GM19025 (cell line): ENCODE data around the gene RAPGEF3.

ENCODE experiments used
- ATAC-seq: cut with Tn5 transposase; IDR thresholded peaks from one replicate; pipeline ENCODE4 v1.9.1; 2021; ENCODE audit warnings: mild to moderate bottlenecking, low read depth, moderate library complexity; ENCODE audit not compliant: unreplicated experiment

Gene RAPGEF3

GRCh38 chr12:47725091-47725772 is 33.4 kb downstream of the RAPGEF3 start, which contains the start of gene ENDOU:
ENDOU (minus strand) TSS chr12:47725490; CDS start chr12:47725413, 77 bp downstream.
- no peak for ATAC-seq

GRCh38 chr12:47722941-47723631 is 35.6 kb downstream of the RAPGEF3 start:
- ATAC-seq, result no peak

GRCh38 chr12:47722136-47722834 is 36.4 kb downstream of the RAPGEF3 start:
- no peak for ATAC-seq

GRCh38 chr12:47721431-47721973 is 37.2 kb downstream of the RAPGEF3 start:
- ATAC-seq, result no peak

GRCh38 chr12:47718531-47718930 is 40.1 kb downstream of the RAPGEF3 start:
- no peak for ATAC-seq

GRCh38 chr12:47717443-47718193 is 41.1 kb downstream of the RAPGEF3 start:
- no peak for ATAC-seq

GRCh38 chr12:47717046-47717442 is 41.6 kb downstream of the RAPGEF3 start:
- no peak for ATAC-seq

- ATAC-seq, result no peak
Measured at GRCh38 chr12:47715877-47716548, 42.7 kb downstream of the RAPGEF3 start.

- ATAC-seq, result peak; percentile 77
Measured at GRCh38 chr12:47715393-47715876, 43.2 kb downstream of the RAPGEF3 start.

GRCh38 chr12:47714826-47715386 is 43.8 kb downstream of the RAPGEF3 start:
- ATAC-seq, result peak; percentile 39

- no peak for ATAC-seq
Measured at GRCh38 chr12:47712171-47712570, 46.5 kb downstream of the RAPGEF3 start.

GRCh38 chr12:47711448-47711847 is 47.2 kb downstream of the RAPGEF3 start:
- ATAC-seq, result no peak

- no peak for ATAC-seq
Measured at GRCh38 chr12:47710278-47710677, 48.4 kb downstream of the RAPGEF3 start.

GRCh38 chr12:47709671-47710070 is 49.0 kb downstream of the RAPGEF3 start:
- no peak for ATAC-seq

GRCh38 chr12:47709237-47709636 is 49.4 kb downstream of the RAPGEF3 start:
- ATAC-seq, result no peak

- no peak for ATAC-seq
Measured at GRCh38 chr12:47707905-47708543, 50.7 kb downstream of the RAPGEF3 start.

GRCh38 chr12:47707355-47707754 is 51.3 kb downstream of the RAPGEF3 start:
- no peak for ATAC-seq

GRCh38 chr12:47705566-47706425 is 52.9 kb downstream of the RAPGEF3 start, which contains the start of gene RPAP3:
RPAP3 (minus strand) TSS chr12:47706030; CDS start chr12:47702840, 3,190 bp downstream.
- ATAC-seq, result peak; percentile 82
